Psoas muscle (tissue), 8 donors: ENCODE data around the gene BNIPL. TPM values are rescaled to one million over a fixed set of nuclear protein-coding genes. Genes with fewer than 3 reads are reported as not detected.

Source experiments
- ATAC-seq, 4 donors: fragments of 200-7000 bp; cut with Tn5 transposase; one replicate each; pipeline ENCODE4 v1.9.1; 2020; ENCODE audit warnings: moderate library complexity in 3 of 4, mild to moderate bottlenecking in 2 of 4
- DNase-seq, 2 donors: peaks; one replicate each; pipeline ENCODE4 v3.0.0-alpha.2; 2020
- H3K27ac ChIP-seq: fragments of 200-600 bp; one replicate; pipeline ENCODE4 v1.8.0; 2022
- H3K27me3 ChIP-seq, 3 donors: fragments of 200-600 bp in 1 of 3; one replicate each; pipeline versions ENCODE4 v1.6.1 to v1.8.0; 2013 to 2022; ENCODE audit warnings: low read length in 2 of 3, mild to moderate bottlenecking in 2 of 3, moderate library complexity in 1 of 3; ENCODE audit not compliant: insufficient read depth in 3 of 3
- H3K36me3 ChIP-seq, 2 donors: fragments of 200-600 bp in 1 of 2; one replicate each; pipeline versions ENCODE4 v1.6.1 to v1.8.0; 2013 to 2022; ENCODE audit warnings: low read depth in 1 of 2, mild to moderate bottlenecking in 1 of 2, moderate library complexity in 1 of 2; ENCODE audit not compliant: insufficient read depth in 1 of 2
- H3K4me1 ChIP-seq: fragments of 200-600 bp; one replicate; pipeline ENCODE4 v1.8.0; 2022
- H3K4me3 ChIP-seq: fragments of 200-600 bp; one replicate; pipeline ENCODE4 v1.8.0; 2022; ENCODE audit warnings: mild to moderate bottlenecking
- H3K9me3 ChIP-seq: fragments of 200-600 bp; one replicate; pipeline ENCODE4 v1.8.0; 2022
- WGBS, 3 donors: extraction: QIAGEN DNeasy Blood & Tissue Kit; methylation state at CpG; one replicate each; pipeline versions ENCODE4 v1.1.6 to v1.1.7; 2013; 5-methylcytosine and 5-hydroxymethylcytosine counted together
- intact Hi-C, 2 donors: fragments of 100-400 bp; cut with DNase I; formaldehyde crosslinking; loops; one replicate each; pipeline versions ENCODE4 v1.11.0 to v1.14.2; 2022
- polyA plus RNA-seq, 3 donors: library from polyadenylated mRNA; stranded (reverse); fragments of 200-250 nt; gene quantifications; one replicate each; pipeline ENCODE4 v1.2.3, GENCODE V29; 2013
- total RNA-seq, 4 donors: library from RNA; stranded (reverse); fragmentation: NEBNext Ultra II Directional in 2 of 4; extraction: Animal tissue kit (Norgen Biotek cat#: 25700) in 2 of 4; gene quantifications; one replicate each; pipeline versions ENCODE4 v1.2.1 to v1.2.4, GENCODE V29; 2021 to 2023
- TF ChIP-seq, protein P1 (sequence below): fragments of 200-600 bp; IDR thresholded peaks from one replicate; pipeline ENCODE4 v1.8.0; 2022; ENCODE audit warnings: antibody characterized with exemption
- donor health status: healthy with polysubstance abuse.
- donor health status: DM: no; HTN: no; CAD: no; lungs with moderate emphysema.
- donor health status: Bipolar disorder and iron deficiency.
- donor health status: healthy.
- donor health status: DM: yes; HTN: yes; CAD: no.
- donor health status: DM: no; HTN: no; CAD: no.
- donor health status: DM: no; HTN: no; CAD: no.
- donor health status: DM: yes; HTN: yes; CAD: no.

The BNIPL gene
- total and polyA plus RNA-seq, 7 donors = 0.04 to 0.96 (median 0.10) TPM

DNA sequence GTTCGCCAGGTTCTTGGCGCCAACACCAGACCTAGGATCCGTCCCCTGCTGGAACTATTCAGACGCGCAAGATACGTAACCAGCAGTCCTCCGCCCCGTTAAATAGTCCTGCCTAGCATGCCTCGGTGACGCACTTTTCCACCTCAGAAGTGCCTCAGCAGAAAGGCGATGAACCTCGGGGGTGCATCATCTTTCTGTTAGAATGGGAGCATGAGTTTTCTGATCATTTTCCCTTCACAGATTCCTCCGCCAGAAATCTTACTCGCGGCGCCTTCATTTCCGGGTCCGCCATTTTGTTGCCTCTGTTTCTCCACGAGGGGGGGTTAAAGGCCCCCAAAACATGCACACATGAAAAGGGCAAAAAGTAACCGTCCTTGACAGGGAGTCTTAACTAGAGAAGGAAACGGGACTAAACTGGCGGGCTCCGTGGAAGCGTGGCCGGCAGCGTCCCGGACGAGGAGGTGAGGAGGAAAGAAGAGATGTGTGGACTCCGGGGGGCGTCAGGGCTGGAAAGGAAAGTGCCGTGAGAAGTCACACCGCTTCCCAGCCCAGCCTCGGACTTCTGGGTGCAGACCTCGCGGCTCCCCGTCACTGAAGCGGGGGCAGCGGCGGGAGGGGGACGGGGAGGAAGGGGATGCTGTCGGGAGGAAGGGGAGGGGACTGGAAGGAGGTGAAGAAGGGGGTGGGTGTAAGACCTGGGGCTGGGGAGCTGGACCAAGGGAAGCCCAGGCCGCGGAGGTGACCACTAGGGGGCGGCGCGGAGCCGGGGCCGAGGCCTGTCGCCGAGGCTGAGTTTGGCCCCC lies 34.3 kb downstream of the BNIPL start, which contains the start of gene GABPB2:
Gene GABPB2 (plus strand): TSS at position 288 of the 803 bp plus-strand sequence. CDS start 17,429 bp downstream, outside the sequence.
- peak; percentile 91 to 94 (median 92) for ATAC-seq
- intact Hi-C loops = loop anchor here in 1 of 2 donors (5.0 kb wide), 1 partner anchor 57 kb away; no protein-coding TSS in a partner anchor
- TF ChIP-seq, protein P1, sequence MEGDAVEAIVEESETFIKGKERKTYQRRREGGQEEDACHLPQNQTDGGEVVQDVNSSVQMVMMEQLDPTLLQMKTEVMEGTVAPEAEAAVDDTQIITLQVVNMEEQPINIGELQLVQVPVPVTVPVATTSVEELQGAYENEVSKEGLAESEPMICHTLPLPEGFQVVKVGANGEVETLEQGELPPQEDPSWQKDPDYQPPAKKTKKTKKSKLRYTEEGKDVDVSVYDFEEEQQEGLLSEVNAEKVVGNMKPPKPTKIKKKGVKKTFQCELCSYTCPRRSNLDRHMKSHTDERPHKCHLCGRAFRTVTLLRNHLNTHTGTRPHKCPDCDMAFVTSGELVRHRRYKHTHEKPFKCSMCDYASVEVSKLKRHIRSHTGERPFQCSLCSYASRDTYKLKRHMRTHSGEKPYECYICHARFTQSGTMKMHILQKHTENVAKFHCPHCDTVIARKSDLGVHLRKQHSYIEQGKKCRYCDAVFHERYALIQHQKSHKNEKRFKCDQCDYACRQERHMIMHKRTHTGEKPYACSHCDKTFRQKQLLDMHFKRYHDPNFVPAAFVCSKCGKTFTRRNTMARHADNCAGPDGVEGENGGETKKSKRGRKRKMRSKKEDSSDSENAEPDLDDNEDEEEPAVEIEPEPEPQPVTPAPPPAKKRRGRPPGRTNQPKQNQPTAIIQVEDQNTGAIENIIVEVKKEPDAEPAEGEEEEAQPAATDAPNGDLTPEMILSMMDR = peak; percentile 92

DNA sequence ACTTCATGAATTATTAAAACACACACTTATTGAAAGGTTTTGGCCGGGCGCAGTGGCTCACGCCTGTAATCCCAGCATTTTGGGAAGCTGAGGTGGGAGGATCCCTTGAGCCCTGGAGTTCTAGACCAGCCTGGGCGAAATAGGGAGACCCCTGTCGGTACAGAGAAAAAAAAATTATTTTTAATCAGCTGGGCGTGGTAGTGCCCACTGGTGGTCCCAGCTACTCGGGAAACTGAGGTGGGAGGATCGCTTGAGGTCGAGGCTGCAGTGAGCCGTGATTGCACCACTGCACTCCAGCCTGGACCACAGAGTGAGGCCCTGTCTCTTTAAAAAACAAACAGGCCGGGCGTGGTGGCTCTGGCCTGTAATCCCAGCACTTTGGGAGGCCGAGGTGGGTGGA lies 35.8 kb downstream of the BNIPL start:
- Histone ChIP-seq H3K4me1 (peaks cover 18% of the 10 kb centered on the region), H3K36me3 (peaks cover 0 to 25% of the 10 kb centered on the region in 2 donors), H3K4me3 (peak overlapping the region; percentile 75), H3K27me3 (no peaks in the 10 kb centered on the region), H3K9me3 (no peaks in the 10 kb centered on the region), H3K27ac (peak overlapping the region; percentile 99)
- DNase-seq (no peak), ATAC-seq (no peak)
- TF ChIP-seq, protein P1 = no peak
- WGBS, 3 donors = 80 to 86% (median 82%) methylated on average over 13 of the region's 13 CpGs
- intact Hi-C loops = loop anchor here in 1 of 2 donors (5.0 kb wide), 1 partner anchor 55 kb away; no protein-coding TSS in a partner anchor

More for the DNA sequence above, 34.3 kb downstream of the BNIPL start, which contains the start of gene GABPB2:
- peak within 1 kb of the TSS; percentile 75 for H3K4me3 ChIP-seq
- DNase-seq = peak; percentile 93 to 96
- 0 to 1% (median 1%) methylated on average over 48 to 50 of the region's 50 CpGs for WGBS, 3 donors
- peaks cover 18% of the 10 kb centered on the region for H3K4me1 ChIP-seq
- H3K27ac ChIP-seq = peak within 1 kb of the TSS; percentile 99
- no peaks in the 10 kb centered on the region for H3K27me3 ChIP-seq
- H3K36me3 ChIP-seq = peaks cover 0 to 20% of the 10 kb centered on the region in 2 donors
- H3K9me3 ChIP-seq = no peaks in the 10 kb centered on the region

DNA sequence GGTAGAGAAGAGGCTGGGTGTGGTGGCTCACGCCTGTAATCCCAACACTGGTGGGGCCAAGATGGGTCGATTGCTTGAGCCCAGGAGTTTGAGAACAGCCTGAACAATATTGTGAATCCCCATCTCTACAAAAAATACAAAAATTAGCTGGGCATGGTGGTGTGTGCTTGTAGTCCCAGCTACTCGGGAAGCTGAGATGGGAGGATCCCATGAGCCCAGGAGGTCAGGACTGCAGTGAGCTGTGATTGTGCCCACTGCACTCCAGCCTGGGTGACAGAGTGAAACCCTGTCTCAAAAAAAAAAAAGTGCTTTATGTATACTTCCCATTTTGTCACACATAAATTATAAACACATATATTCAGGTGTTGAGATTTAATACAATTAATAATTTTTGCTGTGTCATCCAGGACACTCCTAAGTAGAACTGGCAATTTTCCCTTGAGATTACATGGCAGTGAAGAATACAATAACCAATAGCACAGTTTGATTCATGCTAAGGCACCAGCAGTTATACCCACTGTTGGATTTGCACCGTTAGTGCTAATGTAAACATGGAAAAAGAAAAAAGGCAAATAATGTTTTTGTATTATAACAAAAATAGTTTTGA lies 49.7 kb downstream of the BNIPL start:
- H3K9me3 ChIP-seq = no peaks in the 10 kb centered on the region
- H3K27ac ChIP-seq = no peak overlapping the region
- TF ChIP-seq, protein P1 = no peak
- ATAC-seq (no peak), DNase-seq (peak in 1 of 2 donors; percentile 15)
- no peaks in the 10 kb centered on the region for H3K4me1 ChIP-seq
- H3K4me3 ChIP-seq = no peak overlapping the region
- H3K36me3 ChIP-seq = peaks cover 0 to 20% of the 10 kb centered on the region in 2 donors
- H3K27me3 ChIP-seq = no peaks in the 10 kb centered on the region
- intact Hi-C loops = no loop called here
- WGBS, 3 donors = 75 to 81% (median 79%) methylated on average over 4 of the region's 4 CpGs

Other genes starting within 250 kb of the BNIPL start
- 10 to 100 TPM in 1 of 4 donors, 1 to 10 TPM in 3; 2.8 to 16.9 (median 5.7) TPM for gene CTSK, start 228.3 kb upstream of the BNIPL start, total RNA-seq
- gene CTSK, start 228.3 kb upstream of the BNIPL start, polyA plus RNA-seq = 1 to 10 TPM; 2.9 to 4.5 (median 3.4) TPM
- 10 to 100 TPM; 38.0 to 38.9 (median 38.5) TPM for gene ARNT, start 160.0 kb upstream of the BNIPL start, total RNA-seq
- gene ARNT, start 160.0 kb upstream of the BNIPL start, polyA plus RNA-seq = 10 to 100 TPM; 11.5 to 29.4 (median 13.6) TPM
- not detected for gene CTXND2, start 149.4 kb upstream of the BNIPL start, total RNA-seq
- gene CTXND2, start 149.4 kb upstream of the BNIPL start, polyA plus RNA-seq = not detected
- gene SETDB1, start 110.2 kb upstream of the BNIPL start, total RNA-seq = 10 to 100 TPM; 19.4 to 27.1 (median 20.4) TPM
- 10 to 100 TPM; 12.8 to 14.8 (median 13.5) TPM for gene SETDB1, start 110.2 kb upstream of the BNIPL start, polyA plus RNA-seq
- gene CERS2, start 61.8 kb upstream of the BNIPL start, total RNA-seq = 10 to 100 TPM; 42.1 to 61.0 (median 51.1) TPM
- gene CERS2, start 61.8 kb upstream of the BNIPL start, polyA plus RNA-seq = 10 to 100 TPM; 29.8 to 59.6 (median 30.5) TPM
- not detected for gene ANXA9, start 54.3 kb upstream of the BNIPL start, total RNA-seq
- under 1 TPM; 0.07 to 0.10 (median 0.07) TPM for gene ANXA9, start 54.3 kb upstream of the BNIPL start, polyA plus RNA-seq
- gene MINDY1, start 29.7 kb upstream of the BNIPL start, total RNA-seq = 10 to 100 TPM; 13.9 to 26.0 (median 18.5) TPM
- gene MINDY1, start 29.7 kb upstream of the BNIPL start, polyA plus RNA-seq = 10 to 100 TPM in 1 of 3 donors, 1 to 10 TPM in 2; 4.4 to 16.2 (median 9.7) TPM
- gene PRUNE1, start 28.1 kb upstream of the BNIPL start, total RNA-seq = 10 to 100 TPM; 17.5 to 30.2 (median 24.6) TPM
- 10 to 100 TPM; 12.4 to 33.8 (median 15.1) TPM for gene PRUNE1, start 28.1 kb upstream of the BNIPL start, polyA plus RNA-seq
- gene C1orf56, start 11.2 kb downstream of the BNIPL start, total RNA-seq = 1 to 10 TPM; 5.1 to 8.8 (median 6.9) TPM
- 10 to 100 TPM in 1 of 3 donors, 1 to 10 TPM in 2; 1.3 to 16.9 (median 6.5) TPM for gene C1orf56, start 11.2 kb downstream of the BNIPL start, polyA plus RNA-seq
- 10 to 100 TPM; 26.1 to 49.8 (median 33.2) TPM for gene CDC42SE1, start 23.0 kb downstream of the BNIPL start, total RNA-seq
- 10 to 100 TPM; 20.1 to 46.4 (median 24.7) TPM for gene CDC42SE1, start 23.0 kb downstream of the BNIPL start, polyA plus RNA-seq
- 10 to 100 TPM in 1 of 4 donors, 1 to 10 TPM in 3; 1.3 to 35.8 (median 4.5) TPM for gene MLLT11, start 23.8 kb downstream of the BNIPL start, total RNA-seq
- 1 to 10 TPM; 1.2 to 5.0 (median 1.3) TPM for gene MLLT11, start 23.8 kb downstream of the BNIPL start, polyA plus RNA-seq
- 10 to 100 TPM in 2 of 4 donors, 1 to 10 TPM in 2; 8.2 to 15.9 (median 9.7) TPM for gene GABPB2, start 34.2 kb downstream of the BNIPL start, total RNA-seq
- gene GABPB2, start 34.2 kb downstream of the BNIPL start, polyA plus RNA-seq = 1 to 10 TPM; 2.6 to 7.0 (median 3.6) TPM
- 100 to 1,000 TPM in 2 of 4 donors, 10 to 100 TPM in 2; 56.3 to 145 (median 101) TPM for gene SEMA6C, start 110.0 kb downstream of the BNIPL start, total RNA-seq
- gene SEMA6C, start 110.0 kb downstream of the BNIPL start, polyA plus RNA-seq = 10 to 100 TPM in 2 of 3 donors, 1 to 10 TPM in 1; 8.9 to 46.3 (median 29.5) TPM
- gene TNFAIP8L2, start 120.1 kb downstream of the BNIPL start, total RNA-seq = 1 to 10 TPM in 1 of 4 donors, under 1 TPM in 3; 0.56 to 1.3 (median 0.74) TPM
- 1 to 10 TPM in 2 of 3 donors, under 1 TPM in 1; 0.62 to 1.1 (median 1.1) TPM for gene TNFAIP8L2, start 120.1 kb downstream of the BNIPL start, polyA plus RNA-seq
- gene LYSMD1, start 129.3 kb downstream of the BNIPL start, total RNA-seq = 10 to 100 TPM in 3 of 4 donors, 1 to 10 TPM in 1; 6.7 to 17.5 (median 12.3) TPM
- gene LYSMD1, start 129.3 kb downstream of the BNIPL start, polyA plus RNA-seq = 10 to 100 TPM in 1 of 3 donors, 1 to 10 TPM in 2; 8.4 to 18.0 (median 8.6) TPM
- 10 to 100 TPM; 23.6 to 47.9 (median 39.5) TPM for gene SCNM1, start 129.6 kb downstream of the BNIPL start, total RNA-seq
- gene SCNM1, start 129.6 kb downstream of the BNIPL start, polyA plus RNA-seq = 10 to 100 TPM; 71.0 to 78.7 (median 72.3) TPM
- gene TMOD4, start 139.4 kb downstream of the BNIPL start, total RNA-seq = 100 to 1,000 TPM; 102 to 434 (median 407) TPM
- 100 to 1,000 TPM in 2 of 3 donors, 10 to 100 TPM in 1; 17.6 to 274 (median 154) TPM for gene TMOD4, start 139.4 kb downstream of the BNIPL start, polyA plus RNA-seq
- gene VPS72, start 153.6 kb downstream of the BNIPL start, total RNA-seq = 100 to 1,000 TPM in 1 of 4 donors, 10 to 100 TPM in 3; 38.6 to 112 (median 59.8) TPM
- 100 to 1,000 TPM in 1 of 3 donors, 10 to 100 TPM in 2; 30.8 to 100 (median 70.7) TPM for gene VPS72, start 153.6 kb downstream of the BNIPL start, polyA plus RNA-seq
- 10 to 100 TPM; 29.5 to 46.8 (median 38.6) TPM for gene PIP5K1A, start 162.0 kb downstream of the BNIPL start, total RNA-seq
- gene PIP5K1A, start 162.0 kb downstream of the BNIPL start, polyA plus RNA-seq = 10 to 100 TPM; 10.8 to 35.4 (median 14.5) TPM
- 100 to 1,000 TPM; 208 to 313 (median 240) TPM for gene PSMD4, start 218.1 kb downstream of the BNIPL start, total RNA-seq
- gene PSMD4, start 218.1 kb downstream of the BNIPL start, polyA plus RNA-seq = 100 to 1,000 TPM; 298 to 486 (median 334) TPM
- 10 to 100 TPM; 10.6 to 14.8 (median 13.1) TPM for gene ZNF687, start 245.7 kb downstream of the BNIPL start, total RNA-seq
- gene ZNF687, start 245.7 kb downstream of the BNIPL start, polyA plus RNA-seq = 10 to 100 TPM in 1 of 3 donors, 1 to 10 TPM in 2; 4.6 to 13.5 (median 5.0) TPM